HG03139 (cell line): Measurements from ENCODE around the gene LIN54.
"Not testable (repeated sequence)": the region's sequence is repeated elsewhere in the genome, so short reads cannot be mapped to it uniquely, and the experiment has no call there.

Experiments used
- ATAC-seq: cut with Tn5 transposase; IDR thresholded peaks from one replicate; pipeline ENCODE4 v1.9.1; 2021; ENCODE audit not compliant: unreplicated experiment

Gene LIN54

GRCh38 chr4:83012687-83013419, 2.2 kb upstream of the LIN54 start:
- ATAC-seq, result peak; percentile 81

- no peak for ATAC-seq
Observed at GRCh38 chr4:83012200-83012686, 1.6 kb upstream of the LIN54 start.

DNA sequence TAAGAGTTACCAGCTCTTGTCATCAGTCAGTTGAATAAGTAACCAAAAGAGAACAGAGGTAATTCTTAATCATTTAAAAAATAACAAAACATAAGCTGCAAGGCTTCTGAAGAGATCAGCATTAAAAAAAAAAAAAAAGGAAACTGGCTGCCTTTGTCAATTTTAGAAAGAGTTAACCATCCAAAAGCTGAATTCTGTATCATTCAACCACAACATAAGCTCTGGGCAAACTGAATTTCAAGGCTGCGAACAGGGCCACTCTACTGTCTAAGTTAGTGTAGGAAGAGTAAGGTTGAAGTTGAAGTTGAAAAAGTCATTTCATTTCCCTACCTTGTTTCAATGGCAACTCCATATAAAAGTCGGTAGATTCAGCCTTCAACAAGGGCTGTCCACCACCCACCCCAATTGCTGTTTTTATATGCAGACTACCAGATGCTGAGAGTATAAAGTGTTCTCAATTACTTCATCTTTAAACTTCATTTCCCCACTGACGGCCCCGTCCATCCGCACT, 1.1 kb upstream of the LIN54 start:
- ATAC-seq, result no peak

- no peak for ATAC-seq
Observed at GRCh38 chr4:83010111-83010521, 507 bp downstream of the LIN54 start.

GRCh38 chr4:83009529-83009928, 1.1 kb downstream of the LIN54 start:
- no peak for ATAC-seq

GRCh38 chr4:83003044-83003791, 7.4 kb downstream of the LIN54 start:
- ATAC-seq, result not testable (repeated sequence)

DNA sequence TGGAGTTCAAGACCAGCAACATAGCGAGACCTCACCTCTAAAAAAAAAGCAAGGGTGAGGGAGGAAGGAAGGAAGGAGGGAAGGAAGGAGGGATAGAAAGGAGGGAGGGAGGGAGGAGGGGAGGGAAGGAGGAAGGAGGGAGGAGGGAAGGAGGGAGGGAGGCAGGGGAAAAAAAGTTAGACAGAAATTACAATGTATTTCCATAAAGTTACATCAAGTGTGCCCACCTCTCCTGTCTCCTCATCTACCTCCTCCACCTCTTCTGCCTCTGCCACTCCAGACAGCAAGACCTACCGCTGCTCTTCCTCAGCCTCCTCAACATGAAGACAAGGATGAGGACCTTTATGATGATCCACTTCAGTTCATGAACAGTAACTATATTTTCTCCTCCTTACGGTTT, 8.3 kb downstream of the LIN54 start:
- ATAC-seq, result no peak

GRCh38 chr4:82998898-82999297, 11.7 kb downstream of the LIN54 start:
- no peak for ATAC-seq

DNA sequence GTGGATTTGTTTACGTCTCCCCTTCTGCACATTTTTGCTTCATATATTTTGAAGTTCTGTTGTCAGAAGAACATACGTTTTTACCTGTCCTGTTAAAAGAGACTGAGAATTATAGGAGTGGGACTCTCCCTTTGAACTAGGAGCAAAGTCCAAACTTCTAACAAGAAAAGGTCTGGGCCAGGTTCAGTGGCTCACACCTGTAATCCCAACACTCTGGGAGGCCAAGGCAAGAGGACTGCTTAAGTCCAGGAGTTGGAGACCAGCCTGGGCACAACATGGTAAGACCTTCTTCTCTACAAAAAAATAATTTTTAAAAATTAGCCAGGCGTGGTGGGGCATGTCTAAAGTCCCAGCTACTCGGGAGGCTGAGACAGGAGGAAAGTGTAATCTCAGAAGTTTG, 15.8 kb downstream of the LIN54 start:
- no peak for ATAC-seq

DNA sequence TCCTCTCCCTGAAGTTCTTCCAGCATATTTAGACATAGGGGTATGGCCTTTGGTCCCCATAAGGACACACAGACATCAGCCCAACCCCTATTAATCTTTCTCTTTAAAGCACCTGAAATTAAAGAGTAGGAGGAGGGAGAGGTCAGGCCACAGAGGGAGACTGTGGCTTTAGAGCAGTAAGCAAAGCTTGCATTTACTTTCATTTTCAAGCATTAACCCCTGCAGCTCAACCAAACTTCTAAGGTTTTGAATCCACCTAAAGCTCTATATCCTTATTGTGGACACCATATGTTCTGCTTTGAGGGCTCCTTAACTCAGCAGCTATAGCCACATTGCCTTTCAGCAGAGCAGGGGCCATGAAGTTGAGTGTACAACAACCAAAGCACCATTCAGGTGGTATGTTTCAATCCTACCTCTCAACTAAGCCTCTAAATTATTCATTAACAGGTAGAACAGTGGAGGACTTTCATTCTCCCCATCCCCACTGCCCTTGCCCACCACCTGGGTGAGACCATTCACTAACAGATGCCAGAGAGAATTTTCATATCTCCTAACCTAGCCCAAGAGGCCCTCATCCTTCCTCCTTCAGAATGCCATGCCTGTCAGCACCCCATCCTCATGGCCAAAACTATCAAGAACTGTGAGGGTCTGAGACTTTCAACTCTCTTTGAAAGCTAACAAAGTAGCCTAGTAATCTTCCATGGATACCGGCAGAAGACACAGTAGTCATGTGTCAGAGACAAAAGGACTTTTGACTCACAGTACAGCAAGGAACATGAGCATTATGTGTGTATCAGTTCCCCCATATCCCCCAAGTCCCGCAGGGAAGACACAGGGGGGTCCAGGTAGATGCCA, 20.8 kb downstream of the LIN54 start:
- ATAC-seq, result peak; percentile 89

DNA sequence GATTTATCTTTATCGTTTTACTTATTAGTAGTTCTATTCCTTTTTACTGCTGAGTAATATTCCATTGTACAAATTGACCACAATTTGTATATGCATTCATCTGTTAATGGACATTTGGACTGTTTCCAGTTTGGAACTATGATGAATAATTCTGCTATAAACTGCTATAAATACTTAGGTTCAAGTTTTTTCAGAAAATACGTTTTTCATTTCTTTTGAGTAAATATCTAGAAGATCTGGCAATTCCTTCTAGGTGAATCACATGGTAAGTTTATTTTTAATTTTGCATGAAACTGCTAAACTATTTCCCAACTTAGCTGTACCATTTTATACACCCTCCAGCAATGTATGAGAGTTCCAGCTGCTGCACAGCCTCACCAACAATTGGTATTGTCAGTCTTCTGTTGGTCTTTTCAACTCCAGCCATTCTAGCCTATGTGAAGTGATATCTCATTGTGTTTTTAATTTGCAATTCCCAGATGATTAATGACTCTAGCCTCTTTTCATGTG, 22.2 kb downstream of the LIN54 start:
- ATAC-seq, result no peak

GRCh38 chr4:82987519-82987918, 23.1 kb downstream of the LIN54 start:
- not testable (repeated sequence) for ATAC-seq

DNA sequence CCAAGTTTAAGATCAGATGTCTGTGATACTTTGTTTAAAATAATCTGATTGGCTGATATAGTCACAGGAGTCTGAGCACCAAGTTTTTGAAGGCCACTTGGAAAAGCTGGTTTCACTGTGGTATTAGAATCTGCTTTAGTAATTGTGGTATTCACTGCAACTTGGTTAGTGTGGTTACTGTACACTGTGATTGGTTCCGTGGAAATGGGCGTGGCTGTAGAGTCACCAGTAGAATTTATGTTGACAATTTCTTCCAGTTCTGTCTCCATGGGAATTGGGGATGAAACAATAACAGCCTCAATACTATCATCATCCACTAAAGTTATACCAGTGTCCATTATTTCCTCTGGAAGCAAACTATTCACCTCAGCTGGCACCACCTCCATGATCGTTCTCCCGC, 26.2 kb downstream of the LIN54 start:
- no peak for ATAC-seq

- no peak for ATAC-seq
Observed at GRCh38 chr4:82983444-82983843, 27.2 kb downstream of the LIN54 start.

DNA sequence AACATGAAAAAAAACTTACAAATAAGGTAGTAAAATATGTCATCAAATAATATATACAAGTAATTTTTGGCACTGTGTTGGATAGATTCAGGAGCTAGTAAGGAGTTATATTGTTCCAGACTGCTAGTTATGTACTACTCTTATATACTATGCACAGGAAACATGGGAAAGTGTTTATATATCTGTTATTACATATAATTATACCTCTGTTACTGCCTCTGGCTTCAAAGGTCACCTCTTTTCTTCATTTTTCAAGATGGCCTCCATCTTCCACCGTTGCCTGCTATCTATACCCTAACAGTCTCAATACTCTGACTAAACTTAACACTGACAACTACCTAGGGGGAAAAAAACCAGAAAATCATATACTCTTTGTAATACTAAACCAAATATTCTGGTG, 29.5 kb downstream of the LIN54 start:
- ATAC-seq, result no peak

- ATAC-seq, result no peak
Observed at GRCh38 chr4:82975792-82976191, 34.8 kb downstream of the LIN54 start.

DNA sequence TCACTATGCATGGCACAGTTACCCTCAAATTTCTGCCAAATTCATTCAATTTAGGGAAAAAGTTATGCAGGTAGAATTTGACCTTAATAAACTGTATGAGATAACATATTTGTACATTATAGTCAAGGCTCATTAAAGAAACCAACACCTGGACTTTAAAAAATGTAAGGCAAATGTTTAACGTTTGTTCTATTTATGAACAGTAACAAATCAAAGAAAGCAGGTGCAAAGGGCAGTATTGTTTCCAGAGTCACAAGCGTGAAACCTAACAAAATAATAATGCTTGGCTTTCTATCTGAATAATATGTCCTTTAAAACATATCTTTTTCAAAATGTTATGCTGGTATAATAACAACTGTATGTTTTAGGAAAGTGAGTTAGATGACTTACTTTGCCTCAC, 41.2 kb downstream of the LIN54 start:
- no peak for ATAC-seq

DNA sequence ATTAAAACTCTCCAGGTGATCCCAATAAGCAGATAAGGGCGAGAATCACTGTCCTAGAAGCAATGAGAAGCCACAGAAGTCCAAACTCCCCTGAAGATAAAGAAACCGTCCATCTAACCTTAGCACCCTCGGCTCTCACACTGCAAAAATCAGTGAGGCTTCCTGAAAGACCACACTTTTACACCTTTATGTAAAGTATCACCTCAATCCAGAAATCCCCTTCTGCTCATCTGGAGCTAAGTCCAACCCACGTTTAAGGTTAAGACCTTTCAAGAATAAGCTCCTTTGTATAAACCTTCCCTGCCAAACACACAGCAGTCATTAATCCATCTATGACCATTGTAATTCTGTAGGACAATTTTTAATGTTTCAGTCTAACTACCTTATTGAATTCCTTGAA, 41.7 kb downstream of the LIN54 start:
- no peak for ATAC-seq

DNA sequence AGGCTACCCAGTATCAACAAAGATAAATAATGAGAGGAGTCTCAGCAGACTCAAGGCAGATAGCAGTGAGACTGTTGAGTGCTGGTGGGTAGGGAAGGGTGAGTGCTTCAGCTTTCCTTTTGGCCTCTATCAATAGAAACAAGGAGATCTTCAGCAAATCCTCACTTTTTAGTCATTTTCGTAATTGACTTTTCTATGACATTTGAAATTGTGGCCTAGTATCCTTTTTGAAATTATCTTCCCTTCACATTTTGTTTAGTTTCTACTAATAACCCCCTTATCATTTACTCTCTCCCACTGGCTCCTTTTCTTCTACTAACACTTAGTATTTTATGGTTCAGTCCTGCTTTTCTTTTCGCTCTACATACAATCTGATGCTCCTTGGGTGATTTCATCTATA, 44.9 kb downstream of the LIN54 start:
- ATAC-seq, result no peak

DNA sequence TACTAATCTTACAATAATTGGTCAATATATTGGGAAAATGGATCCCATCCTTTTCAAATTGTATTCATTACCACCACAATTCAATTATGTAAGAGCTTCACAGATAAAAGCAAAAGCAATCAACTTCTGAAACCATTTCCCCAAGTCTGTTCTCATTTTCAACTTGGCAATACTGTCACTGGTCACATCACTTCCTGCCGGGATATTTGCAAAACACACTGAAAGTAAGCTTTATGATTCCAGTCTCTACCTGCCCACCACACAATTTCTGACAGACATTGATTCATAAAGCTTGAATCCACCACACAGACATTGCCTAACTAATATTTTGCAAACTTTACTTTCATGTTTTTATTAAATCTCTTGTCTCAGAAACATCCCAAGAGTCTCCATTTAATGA, 53.6 kb downstream of the LIN54 start:
- ATAC-seq, result no peak

- no peak for ATAC-seq
Observed at GRCh38 chr4:82954212-82954611, 56.4 kb downstream of the LIN54 start.
